GM19035 (cell line): Measurements from ENCODE around the gene C5AR1.
A peak's percentile ranks its signal among the peaks of the same experiment; 100 is the strongest.
"Not testable (repeated sequence)": the region's sequence is repeated elsewhere in the genome, so short reads cannot be mapped to it uniquely, and the experiment has no call there.

Experiments used
- ATAC-seq: cut with Tn5 transposase; IDR thresholded peaks from one replicate; pipeline ENCODE4 v1.9.1; 2021; ENCODE audit not compliant: unreplicated experiment

C5AR1 gene

DNA sequence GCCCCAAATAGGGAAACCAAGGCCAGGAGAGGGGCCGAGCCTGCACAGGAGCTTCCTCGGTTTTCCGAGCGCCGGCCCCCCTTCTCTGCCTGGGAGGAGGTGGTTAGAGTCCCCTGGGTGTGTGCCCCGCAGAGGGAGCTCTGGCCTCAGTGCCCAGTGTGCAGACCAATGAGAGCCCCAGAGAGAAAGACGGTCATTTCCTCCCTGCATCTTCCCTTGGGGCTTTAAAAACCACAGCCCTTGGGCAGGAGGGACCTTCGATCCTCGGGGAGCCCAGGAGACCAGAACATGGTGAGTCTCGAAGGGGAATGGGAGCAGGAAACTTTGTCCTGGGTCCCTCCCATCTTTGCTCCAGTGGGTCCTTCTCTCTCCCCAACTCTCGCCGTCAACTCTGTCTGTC, at the start of gene C5AR1:
Gene C5AR1 (plus strand): TSS at position 254 of the 400 bp plus-strand sequence. CDS start 35 bp downstream, at position 289.
- ATAC-seq, result no peak

DNA sequence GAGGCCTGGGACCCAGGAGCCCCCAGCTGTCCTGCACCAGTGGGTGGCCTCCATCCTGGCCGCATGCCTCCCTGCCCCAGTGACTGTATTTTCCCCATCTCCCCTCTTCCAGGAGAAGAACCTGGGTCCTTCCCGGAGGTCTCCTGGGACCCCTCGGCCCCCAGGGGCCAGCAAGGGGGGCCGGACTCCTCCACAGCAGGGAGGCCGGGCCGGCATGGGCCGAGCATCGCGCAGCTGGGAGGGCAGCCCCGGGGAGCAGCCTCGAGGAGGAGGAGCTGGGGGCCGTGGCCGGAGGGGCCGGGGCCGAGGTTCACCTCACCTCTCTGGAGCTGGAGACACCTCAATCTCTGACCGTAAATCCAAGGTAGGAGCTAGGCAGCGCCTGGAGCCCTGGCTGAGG, 49.2 kb upstream of the C5AR1 start:
- no peak for ATAC-seq

DNA sequence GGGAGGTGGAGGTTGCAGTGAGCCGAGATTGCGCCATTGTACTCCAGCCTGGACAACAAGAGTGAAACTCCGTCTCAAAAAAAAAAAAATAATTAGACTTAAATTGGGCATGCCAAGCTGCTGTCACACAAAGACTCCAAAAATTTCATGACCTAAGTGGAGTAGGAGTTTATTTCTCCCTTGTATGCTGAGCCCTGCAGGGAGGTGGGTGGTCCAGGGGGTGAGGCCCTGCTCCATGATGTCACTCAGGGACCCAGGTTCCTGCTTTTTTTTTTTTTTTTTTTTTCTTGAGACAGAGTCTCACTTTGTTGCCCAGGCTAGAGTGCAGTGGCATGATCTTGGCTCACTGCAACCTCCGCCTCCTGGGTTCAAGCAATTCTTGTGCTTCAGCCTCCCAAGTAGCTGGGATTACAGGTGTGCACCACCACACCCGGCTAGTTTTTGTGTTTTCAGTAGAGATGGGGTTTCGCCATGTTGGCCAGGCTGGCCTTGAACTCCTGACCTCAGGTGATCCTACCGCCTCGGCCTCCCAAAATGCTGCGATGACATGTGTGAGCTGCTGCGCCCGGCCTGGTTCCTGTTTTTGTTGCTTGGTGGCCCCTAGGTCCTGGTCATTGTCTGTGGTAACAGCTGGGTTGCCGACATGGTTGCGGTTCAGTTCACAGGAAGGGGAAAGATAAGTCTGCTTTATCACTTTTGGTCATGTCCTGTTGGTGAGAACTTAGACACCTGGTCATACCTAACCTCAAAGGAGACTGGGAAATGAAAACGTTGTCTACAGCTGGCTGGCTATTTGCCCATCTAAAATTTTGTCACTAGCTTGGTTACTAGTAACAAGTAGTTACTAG, 47.5 kb upstream of the C5AR1 start:
- peak; percentile 66 for ATAC-seq

DNA sequence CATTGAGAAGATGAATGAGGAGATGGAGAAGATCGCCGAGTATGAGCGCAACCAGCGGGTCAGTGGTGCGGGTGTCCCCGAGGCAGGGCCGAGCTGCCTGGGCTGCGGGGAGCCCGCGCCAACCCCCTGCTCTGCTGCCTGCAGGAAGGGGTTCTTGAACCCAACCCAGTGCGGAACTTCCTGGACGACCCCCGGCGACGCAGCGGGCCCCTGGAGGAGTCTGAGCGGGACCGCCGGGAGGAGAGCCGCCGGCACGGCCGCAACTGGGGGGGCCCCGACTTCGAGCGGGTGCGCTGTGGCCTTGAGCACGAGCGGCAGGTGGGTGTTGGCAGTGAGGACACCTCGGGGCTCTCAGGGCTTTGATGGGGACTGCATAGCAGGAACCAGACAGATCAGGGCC, 45.0 kb upstream of the C5AR1 start:
- no peak for ATAC-seq

DNA sequence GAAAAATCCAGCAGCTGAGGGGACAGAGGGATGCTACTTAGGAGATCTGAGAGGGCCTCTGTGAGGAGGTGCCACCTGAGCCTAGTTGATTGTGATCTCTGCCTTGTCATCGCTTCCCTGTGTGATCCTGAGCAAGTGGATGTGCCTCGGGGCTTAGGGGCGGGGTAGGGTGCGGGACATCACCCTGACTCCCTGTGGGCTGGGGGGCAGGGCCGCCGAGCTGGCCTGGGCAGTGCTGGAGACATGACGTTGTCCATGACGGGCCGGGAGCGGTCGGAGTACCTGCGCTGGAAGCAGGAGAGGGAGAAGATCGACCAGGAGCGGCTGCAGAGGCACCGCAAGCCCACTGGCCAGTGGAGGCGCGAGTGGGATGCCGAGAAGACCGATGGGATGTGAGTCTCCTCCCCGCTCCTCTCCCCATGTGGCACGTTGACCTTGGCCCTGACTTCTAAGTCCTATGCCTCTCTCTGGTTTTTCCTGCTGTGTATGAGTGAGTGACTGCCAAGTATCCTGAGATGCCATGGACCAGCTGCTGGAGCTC, 43.2 kb upstream of the C5AR1 start:
- no peak for ATAC-seq

DNA sequence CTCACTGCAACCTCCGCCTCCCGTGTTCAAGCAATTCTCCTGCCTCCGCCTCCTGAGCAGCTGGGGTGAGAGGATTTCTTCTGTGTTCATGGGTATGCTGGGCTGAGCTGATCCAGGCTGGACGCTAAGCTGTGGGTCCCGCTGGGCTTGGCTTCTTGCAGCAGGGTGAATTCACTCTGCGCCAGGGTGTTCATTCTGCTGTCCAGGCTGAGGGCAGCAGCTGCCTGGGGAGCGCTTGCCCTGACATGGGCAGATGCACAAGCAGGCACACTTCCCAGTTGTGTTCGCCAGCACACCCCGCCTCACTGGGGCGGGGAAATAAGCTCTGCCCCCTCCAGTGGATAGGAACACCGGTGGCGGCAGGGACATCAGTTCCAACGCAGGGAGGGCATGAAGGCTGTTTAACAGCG, 42.3 kb upstream of the C5AR1 start:
- no peak for ATAC-seq

DNA sequence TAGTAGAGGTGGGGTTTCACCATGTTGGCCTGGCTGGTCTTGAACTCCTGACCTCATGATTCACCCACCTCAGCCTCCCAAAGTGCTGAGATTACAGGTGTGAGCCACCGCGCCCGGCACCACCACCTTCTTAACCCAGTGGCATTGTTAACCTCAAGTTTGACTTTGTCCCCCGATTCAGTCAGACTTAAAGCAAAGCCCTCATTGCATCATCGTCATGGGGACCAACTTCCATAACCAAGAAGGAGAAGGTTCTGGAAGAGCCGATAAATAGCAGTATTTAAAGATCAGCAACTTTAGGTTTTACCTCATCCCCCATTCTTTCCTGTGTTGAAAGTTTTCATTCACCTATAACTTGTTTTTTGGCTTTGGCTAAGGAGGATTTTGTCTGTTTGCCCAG, 41.6 kb upstream of the C5AR1 start:
- no peak for ATAC-seq

DNA sequence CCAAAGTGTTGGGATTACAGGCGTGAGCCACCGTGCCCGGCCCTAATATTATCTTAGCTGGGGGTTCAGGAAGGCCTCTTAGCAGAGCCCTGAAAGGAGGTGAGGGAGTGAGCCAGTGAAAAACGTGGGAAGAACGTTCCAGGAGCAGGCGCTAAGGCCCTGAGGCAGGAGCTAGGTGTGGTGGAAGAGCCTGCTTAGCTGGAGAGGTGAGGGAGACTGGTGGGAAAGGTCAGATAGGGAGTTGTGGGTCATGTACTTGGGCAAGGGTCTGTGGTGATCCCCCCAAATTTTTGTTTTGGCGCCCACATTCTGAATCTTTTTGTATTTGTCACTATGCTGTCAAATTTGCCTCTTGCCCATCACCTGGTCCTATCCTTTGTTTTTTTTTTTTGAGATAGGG, 40.1 kb upstream of the C5AR1 start:
- no peak for ATAC-seq

DNA sequence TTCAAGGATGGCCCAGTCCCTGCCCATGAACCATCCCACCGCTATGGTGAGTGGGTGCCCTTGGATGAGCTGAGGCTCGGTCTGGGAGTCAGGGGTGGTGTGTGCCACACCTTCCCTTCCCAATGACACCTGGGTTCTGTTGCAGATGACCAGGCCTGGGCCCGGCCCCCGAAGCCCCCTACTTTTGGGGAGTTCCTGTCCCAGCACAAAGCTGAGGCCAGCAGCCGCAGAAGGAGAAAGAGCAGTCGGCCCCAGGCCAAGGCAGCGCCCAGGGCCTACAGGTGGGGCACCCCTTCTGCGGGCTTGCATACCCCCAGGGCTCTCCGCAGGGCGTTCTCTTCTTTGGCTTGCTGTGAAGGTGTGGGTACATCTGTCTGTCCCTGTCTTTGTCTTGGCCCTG, 39.3 kb upstream of the C5AR1 start:
- no peak for ATAC-seq

DNA sequence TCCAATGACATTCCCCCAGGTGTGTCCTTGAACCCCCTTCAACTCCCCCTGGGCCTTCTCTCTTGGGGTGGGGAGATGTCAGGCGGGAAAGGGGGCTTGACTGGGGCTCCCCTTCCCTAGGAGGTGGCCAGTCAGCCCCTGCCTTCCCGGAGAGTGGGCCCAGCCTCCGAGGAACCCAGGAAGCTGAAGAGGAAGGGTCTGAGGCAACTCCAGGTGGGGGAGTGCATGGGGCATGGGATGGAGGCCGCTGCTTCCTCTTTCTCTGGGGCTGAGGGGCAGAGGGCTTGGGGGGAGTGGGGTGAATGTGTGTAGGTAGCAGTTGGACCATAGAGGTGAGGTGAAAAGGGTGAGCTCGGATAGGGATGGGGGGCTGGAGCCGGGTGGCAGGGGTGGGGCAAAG, 37.7 kb upstream of the C5AR1 start:
- ATAC-seq, result no peak

DNA sequence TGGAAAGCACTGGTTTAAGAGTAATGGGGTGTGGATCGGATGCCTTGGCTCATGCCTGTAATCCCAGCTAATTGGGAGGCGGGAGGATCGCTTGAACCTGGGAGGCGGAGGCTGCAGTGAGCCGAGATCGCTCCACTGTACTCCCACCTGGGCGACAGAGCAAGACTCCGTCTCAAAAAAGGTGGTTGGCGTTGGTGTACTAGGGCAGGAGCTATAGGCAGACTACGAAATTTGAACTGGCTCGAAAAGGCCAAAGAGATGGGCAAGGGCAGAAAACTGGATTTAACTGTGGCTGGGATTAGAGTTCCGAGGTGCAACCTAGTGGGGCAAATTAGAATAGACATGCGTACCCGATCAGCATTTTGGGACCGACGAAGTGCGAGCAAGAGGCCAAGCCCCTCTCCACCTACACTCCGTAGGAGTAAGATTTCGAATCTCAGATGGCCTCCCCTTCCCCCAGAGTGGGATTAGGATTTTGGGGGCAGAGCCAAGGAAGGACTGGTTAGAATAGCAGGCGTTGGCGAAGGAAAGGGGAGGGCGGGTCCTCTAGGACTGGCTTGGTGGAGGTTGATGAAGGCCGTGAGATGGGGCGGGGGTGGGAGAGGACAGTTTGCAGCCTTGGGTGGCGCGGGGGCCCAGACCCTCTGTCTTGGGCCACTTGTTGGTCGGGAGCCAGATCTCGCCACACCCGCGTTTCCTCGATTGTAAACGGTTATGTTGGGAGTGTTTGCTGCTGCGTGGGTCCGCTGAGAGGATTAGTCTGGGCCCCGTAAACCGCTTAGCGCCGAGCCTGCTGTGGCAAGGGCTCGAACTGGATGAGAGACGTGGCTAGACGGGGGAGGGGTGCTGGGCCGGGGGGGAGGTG, 37.0 kb upstream of the C5AR1 start:
- ATAC-seq, result no peak

DNA sequence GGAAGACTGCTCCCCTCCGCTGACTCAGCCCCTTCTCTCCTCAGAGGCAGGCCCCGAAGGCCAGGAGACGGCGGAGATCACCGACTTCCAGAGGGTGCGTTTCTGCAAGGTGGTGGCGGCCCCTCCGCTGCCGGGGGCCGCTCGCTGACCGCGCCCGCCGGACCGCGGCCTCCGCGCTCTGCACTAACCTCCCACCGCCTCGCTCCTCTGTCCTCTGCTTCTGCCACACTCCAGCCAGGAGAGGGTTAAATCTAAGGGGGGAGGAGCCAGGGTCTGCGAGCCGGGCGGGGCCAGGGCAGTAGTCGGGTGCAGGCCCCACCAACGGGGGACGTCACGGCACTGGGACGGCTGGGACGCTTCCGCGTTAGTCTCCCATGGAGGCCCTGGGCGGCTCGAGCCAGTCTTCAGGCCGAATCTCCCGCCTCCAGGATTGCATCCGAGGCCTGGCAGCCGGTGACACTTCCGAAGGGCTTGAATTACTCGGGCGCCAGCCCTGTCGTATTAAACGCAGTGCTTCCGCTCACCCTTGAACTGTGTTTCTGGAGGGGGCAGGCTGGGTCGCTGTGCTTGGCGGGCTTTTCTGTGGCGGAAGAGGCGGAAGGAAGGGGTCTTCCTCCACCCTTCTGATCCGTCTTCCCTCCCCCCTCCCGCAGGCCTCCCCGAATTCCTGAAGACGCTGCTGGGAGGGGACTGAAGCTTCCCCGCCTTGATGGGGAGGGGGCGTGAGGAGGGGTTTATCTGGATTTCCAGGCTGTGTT, 36.2 kb upstream of the C5AR1 start:
- peak; percentile 56 for ATAC-seq

DNA sequence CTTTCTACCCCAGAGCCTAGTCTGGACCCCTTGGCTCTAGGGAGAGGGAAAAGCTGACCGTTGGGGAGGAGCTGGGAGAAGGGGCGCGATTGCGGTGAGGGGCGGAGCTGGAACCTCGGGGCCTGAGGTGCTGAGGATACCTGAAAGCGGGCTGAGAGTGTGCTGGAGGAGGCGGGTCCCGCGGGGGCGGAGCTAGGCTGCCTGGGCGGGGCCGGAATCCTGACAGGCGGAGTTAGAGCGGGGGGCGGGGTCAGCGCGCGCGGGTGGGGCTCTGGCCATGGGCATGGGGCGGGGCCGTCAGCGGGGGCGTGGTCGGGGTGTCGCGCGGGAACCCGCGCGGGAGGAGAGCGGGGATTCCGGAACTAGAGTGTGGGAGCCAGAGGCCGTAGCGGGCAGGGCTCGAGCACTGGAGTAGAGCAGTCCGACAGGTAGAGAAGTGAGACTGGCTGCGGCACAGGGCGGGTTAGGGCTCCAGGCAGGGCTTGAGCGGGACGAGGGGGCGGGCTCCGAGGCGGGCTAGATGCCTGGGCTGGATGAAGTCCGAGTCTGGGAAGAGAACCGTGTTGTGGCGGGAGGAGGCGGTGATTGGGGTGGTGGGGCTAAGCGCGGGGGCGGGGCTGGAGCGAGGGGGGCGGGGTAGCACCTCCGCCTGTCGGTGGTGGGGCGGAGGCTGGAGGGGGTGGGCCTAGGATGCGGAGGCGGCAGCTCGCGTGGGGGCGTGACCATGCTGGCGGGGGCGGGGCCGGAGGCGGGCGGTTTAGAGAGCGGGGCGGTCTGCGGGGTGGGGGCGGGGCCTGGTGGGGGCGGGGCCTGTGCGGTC, 35.4 kb upstream of the C5AR1 start, which contains the start of gene INAFM1:
Gene INAFM1 (plus strand): TSS at position 815 of the 820 bp plus-strand sequence. CDS start 35 bp downstream, outside the sequence.
- ATAC-seq, result peak; percentile 58

DNA sequence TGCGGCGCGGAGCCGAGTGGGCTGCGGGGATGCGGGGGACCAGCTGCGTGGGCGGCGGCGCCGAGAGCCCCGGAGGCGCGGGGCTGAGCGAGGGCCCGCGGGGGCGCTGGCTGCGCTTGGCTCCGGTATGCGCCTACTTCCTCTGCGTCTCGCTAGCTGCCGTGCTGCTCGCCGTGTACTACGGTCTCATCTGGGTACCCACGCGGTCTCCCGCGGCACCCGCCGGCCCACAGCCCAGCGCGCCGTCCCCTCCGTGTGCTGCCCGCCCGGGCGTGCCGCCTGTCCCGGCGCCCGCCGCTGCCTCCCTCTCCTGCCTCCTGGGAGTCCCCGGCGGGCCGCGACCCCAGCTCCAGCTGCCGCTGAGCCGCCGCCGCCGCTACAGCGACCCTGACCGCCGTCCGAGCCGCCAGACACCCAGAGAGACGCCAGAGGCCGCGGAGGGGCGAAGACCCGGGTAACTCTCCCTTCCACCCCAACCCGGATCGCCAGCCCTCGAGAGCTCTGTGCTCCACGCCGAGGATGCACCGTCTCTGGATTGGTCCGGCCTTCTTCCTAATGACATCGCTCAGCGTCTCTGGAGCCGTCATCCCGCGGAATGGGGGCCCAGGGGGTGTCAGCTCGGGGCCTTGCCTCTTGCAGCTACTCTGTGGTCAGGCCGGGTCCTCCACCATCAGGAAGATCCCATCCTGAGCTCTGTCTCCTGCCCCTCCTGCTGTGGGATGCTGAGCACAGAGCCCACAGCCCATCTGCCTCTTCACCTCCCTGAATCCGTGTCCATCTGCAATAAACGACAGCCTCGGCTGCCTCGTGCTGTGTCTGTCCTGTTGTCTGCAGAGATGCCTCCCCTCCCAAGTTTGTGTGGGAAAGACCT, 34.5 kb upstream of the C5AR1 start:
- ATAC-seq, result peak; percentile 30

DNA sequence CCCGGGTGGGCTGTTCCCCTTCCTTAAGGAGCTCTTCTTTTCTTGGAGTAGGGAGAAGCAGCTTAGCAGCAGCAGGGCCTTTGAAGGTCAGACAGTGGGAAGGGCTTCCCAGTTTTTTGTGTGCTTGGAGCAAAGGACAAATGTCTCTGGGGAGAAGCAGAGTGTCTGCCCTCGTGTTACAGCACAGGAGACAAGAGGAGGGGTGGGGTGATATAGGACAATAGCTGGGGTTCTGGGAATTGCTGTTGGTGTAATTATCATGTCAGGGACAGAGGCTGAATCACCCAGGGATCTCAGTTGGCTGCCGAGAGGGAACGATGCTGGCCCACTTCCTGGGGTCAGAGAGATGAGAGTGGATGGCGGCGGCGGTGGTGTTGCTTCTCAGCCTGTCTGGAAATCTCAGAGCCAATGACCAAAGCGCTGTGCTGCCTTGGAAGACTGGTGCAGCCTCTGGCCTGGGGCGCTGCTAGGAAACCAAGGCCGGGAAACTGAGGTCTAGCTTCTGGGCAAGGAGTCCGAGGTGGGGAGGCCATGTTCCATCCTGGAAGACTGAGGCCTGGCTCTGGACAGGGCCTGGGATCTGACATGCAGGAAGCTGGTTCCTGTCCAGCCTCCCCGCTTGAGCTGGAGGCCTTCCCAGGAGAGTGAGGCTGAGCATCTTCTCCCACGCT, 33.7 kb upstream of the C5AR1 start:
- no peak for ATAC-seq

DNA sequence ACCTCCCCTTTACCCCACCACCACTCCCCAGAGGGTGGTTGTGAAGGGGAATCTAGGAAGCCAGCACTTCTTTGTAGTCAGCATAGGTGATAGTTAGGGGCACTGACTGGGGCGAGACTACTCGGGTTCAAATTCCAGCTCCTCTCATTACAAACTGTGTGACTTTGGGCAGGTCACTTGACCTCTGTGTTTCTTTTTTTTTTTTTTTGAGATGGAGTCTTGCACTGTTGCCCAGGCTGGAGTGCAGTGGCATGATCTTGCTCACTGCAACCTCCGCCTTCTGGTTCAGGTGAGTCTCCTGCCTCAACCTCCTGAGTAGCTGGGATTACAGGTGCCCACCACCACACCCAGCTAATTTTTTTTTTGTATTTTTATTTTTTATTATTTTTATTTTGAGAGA, 33.1 kb upstream of the C5AR1 start:
- not testable (repeated sequence) for ATAC-seq

DNA sequence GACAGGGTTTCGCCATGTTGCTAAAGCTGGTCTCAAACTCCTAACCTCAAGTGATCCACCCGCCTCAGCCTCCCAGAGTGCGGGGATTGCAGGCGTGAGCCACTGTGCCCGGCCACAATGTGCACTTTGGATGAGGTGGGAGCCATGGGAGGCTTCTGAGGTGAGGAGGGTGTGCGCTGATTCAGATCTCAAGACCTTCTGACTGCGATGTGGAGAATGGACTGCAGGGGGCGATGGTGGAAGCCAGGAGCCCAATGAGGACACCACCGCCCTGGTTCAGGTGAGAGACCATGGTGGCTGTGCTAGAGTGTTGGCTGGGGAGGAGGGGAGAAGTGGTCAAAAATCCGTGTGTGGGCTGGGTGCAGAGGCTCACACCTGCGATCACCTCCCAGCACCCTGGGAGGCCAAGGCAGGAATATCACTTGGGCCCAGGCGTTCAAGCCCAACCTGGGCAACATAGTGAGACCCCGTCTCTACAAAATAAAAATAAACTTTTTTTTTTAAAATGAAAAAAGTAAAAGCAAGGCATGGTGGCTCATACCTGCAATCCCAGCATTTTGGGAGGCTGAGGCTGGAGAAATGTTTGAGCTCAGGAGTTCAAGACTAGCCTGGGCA, 29.4 kb upstream of the C5AR1 start:
- no peak for ATAC-seq

DNA sequence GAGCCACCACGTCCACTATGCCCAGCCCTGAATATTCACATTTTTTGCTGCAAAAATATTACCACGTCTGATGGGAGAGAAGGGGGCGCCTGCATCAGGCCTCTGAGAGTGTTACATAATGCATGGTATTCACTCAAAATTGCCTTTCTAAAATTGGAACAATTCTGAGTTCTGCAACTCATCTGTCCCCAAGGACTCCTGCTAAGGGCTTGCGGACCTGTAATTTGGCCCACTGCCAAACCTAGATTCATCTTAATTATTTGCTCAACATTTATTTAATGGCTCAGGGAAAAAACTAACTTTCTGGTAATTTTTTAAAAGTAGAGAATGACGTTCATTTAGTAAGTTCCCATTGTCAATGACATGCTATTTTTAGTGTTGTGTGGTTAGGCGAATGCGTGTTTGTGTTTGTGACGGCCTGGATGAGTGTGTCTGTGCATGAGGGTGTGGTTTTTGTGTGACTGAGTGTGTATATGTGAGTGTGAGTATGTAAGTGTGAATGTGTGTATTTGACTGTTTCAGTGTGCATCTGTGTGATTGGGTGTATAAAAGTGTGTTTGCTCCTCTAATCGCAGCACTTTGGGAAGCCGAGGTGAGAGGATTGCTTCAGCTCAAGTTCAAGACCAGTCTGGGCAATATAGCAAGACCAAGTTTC, 26.1 kb upstream of the C5AR1 start:
- no peak for ATAC-seq
